H9 (cell line): Measurements from ENCODE around the gene MTFP1. TPM values are rescaled to one million over a fixed set of nuclear protein-coding genes. Genes with fewer than 3 reads are reported as not detected.
A peak's percentile ranks its signal among the peaks of the same experiment; 100 is the strongest.

ENCODE experiments used
- DNase-seq: peaks from one replicate; pipeline ENCODE4 v3.0.0-alpha.2; 2017
- H2AFZ ChIP-seq: one replicate; pipeline ENCODE4 v1.6.1; 2013; ENCODE audit warnings: mild to moderate bottlenecking, low read length, control low read depth, moderate library complexity
- H2AK5ac ChIP-seq: 2 replicates; pipeline ENCODE4 v1.6.1; 2013; ENCODE audit warnings: low read length, control low read depth, mixed read lengths; ENCODE audit not compliant: insufficient read length
- H2BK120ac ChIP-seq: one replicate; pipeline ENCODE4 v1.6.1; 2013; ENCODE audit warnings: low read depth, mild to moderate bottlenecking, low read length, control low read depth, inconsistent platforms; ENCODE audit not compliant: poor library complexity, severe bottlenecking
- H2BK12ac ChIP-seq: 2 replicates; pipeline ENCODE4 v1.6.1; 2013; ENCODE audit warnings: low read length, control low read depth, mixed read lengths, low read depth; ENCODE audit not compliant: insufficient read length
- H2BK15ac ChIP-seq: 2 replicates; pipeline ENCODE4 v1.6.1; 2013; ENCODE audit warnings: low read depth, low read length, control low read depth
- H2BK20ac ChIP-seq: one replicate; pipeline ENCODE4 v1.6.1; 2013; ENCODE audit warnings: low read depth, mild to moderate bottlenecking, low read length, control low read depth, inconsistent platforms; ENCODE audit not compliant: poor library complexity, severe bottlenecking
- H2BK5ac ChIP-seq: 2 replicates; pipeline ENCODE4 v1.6.1; 2013; ENCODE audit warnings: low read length, control low read depth, mixed read lengths; ENCODE audit not compliant: insufficient read length
- H3K14ac ChIP-seq: 2 replicates; pipeline ENCODE4 v1.6.1; 2013; ENCODE audit warnings: low read length, control low read depth; ENCODE audit not compliant: insufficient read depth
- H3K18ac ChIP-seq: 2 replicates; pipeline ENCODE4 v1.6.1; 2013; ENCODE audit warnings: low read depth, mild to moderate bottlenecking, mixed read lengths, low read length, control low read depth; ENCODE audit not compliant: insufficient read length
- H3K23ac ChIP-seq: 2 replicates; pipeline ENCODE4 v1.6.1; 2013; ENCODE audit warnings: low read length, control low read depth, mixed read lengths, low read depth; ENCODE audit not compliant: insufficient read length
- H3K23me2 ChIP-seq: 2 replicates; pipeline ENCODE4 v1.6.1; 2013; ENCODE audit warnings: low read depth, mild to moderate bottlenecking, mixed read lengths, low read length, control low read depth; ENCODE audit not compliant: insufficient read length, poor library complexity, severe bottlenecking
- H3K27ac ChIP-seq: 2 replicates; pipeline ENCODE4 v1.5.1; 2013; ENCODE audit warnings: low read length, control low read depth, mixed read lengths, low read depth; ENCODE audit not compliant: insufficient read length
- H3K27me3 ChIP-seq: 2 replicates; pipeline ENCODE4 v1.6.1; 2013; ENCODE audit warnings: low read length, control low read depth, inconsistent platforms; ENCODE audit not compliant: insufficient read depth
- H3K4ac ChIP-seq: 2 replicates; pipeline ENCODE4 v1.6.1; 2013; ENCODE audit warnings: low read depth, mild to moderate bottlenecking, control low read depth, inconsistent platforms, low read length, moderate library complexity
- H3K4me1 ChIP-seq: 2 replicates; pipeline ENCODE4 v1.6.1; 2013; ENCODE audit warnings: low read length, control low read depth, inconsistent platforms; ENCODE audit not compliant: insufficient read depth
- H3K4me2 ChIP-seq: 2 replicates; pipeline ENCODE4 v1.6.1; 2013; ENCODE audit warnings: low read length, control low read depth, mixed read lengths; ENCODE audit not compliant: insufficient read length, insufficient read depth
- H3K56ac ChIP-seq: 2 replicates; pipeline ENCODE4 v1.6.1; 2013; ENCODE audit warnings: low read depth, mild to moderate bottlenecking, mixed read lengths, low read length, control low read depth; ENCODE audit not compliant: insufficient read length
- H3K79me1 ChIP-seq: 2 replicates; pipeline ENCODE4 v1.6.1; 2013; ENCODE audit warnings: low read depth, mild to moderate bottlenecking, moderate library complexity, low read length, control low read depth, inconsistent platforms; ENCODE audit not compliant: insufficient read depth, poor library complexity, severe bottlenecking
- H3K79me2 ChIP-seq: 2 replicates; pipeline ENCODE4 v1.6.1; 2013; ENCODE audit warnings: low read length, control low read depth, inconsistent platforms; ENCODE audit not compliant: insufficient read depth
- H3K9ac ChIP-seq: 2 replicates; pipeline ENCODE4 v1.6.1; 2013; ENCODE audit warnings: low read length, control low read depth, mixed read lengths; ENCODE audit not compliant: insufficient read length; ENCODE audit errors: extremely low read depth
- H3K9me3 ChIP-seq: one replicate; pipeline ENCODE4 v1.6.1; 2013; ENCODE audit warnings: low read depth, low read length, inconsistent platforms; ENCODE audit not compliant: control insufficient read depth
- H3T11ph ChIP-seq: one replicate; pipeline ENCODE4 v1.6.1; 2013; ENCODE audit warnings: mild to moderate bottlenecking, low read length, control low read depth, inconsistent platforms
- H4K20me1 ChIP-seq: one replicate; pipeline ENCODE4 v1.6.1; 2013; ENCODE audit not compliant: control insufficient read depth, insufficient read length, insufficient read depth
- H4K5ac ChIP-seq: 2 replicates; pipeline ENCODE4 v1.6.1; 2013; ENCODE audit warnings: low read depth, mild to moderate bottlenecking, mixed read lengths, low read length, control low read depth; ENCODE audit not compliant: insufficient read length
- H4K8ac ChIP-seq: replicated peaks from 2 replicates; pipeline ENCODE4 v1.6.1; 2013; ENCODE audit warnings: low read length, control low read depth, mixed read lengths, low read depth; ENCODE audit not compliant: insufficient read length
- H4K91ac ChIP-seq: 2 replicates; pipeline ENCODE4 v1.6.1; 2013; ENCODE audit warnings: low read depth, mild to moderate bottlenecking, moderate library complexity, mixed read lengths, low read length, control low read depth; ENCODE audit not compliant: insufficient read length
- H3K27ac Mint-ChIP-seq, 3 experiments: 2 replicates in 2 of 3; 3 replicates in 1 of 3; pipeline ENCODE4 v1.8.0; 2020 to 2021; ENCODE audit warnings: mixed read lengths in 3 of 3, mild to moderate bottlenecking in 1 of 3, moderate library complexity in 1 of 3
- H3K27me3 Mint-ChIP-seq: 2 replicates; pipeline ENCODE4 v1.8.0; 2021; ENCODE audit warnings: low read depth, mild to moderate bottlenecking, moderate library complexity, mixed read lengths
- H3K36me3 Mint-ChIP-seq, 3 experiments: 2 replicates in 2 of 3; 3 replicates in 1 of 3; pipeline ENCODE4 v1.8.0; 2020 to 2021; ENCODE audit warnings: low read depth in 3 of 3, mixed read lengths in 3 of 3; ENCODE audit not compliant: insufficient read depth in 1 of 3
- H3K4me1 Mint-ChIP-seq, 2 experiments: 2 replicates each; pipeline ENCODE4 v1.8.0; 2020; ENCODE audit warnings: mixed read lengths in 2 of 2
- H3K4me3 Mint-ChIP-seq, 2 experiments: 2 replicates in 1 of 2; 3 replicates in 1 of 2; pipeline ENCODE4 v1.8.0; 2020 to 2021; ENCODE audit warnings: mild to moderate bottlenecking in 2 of 2, mixed read lengths in 2 of 2, moderate library complexity in 1 of 2
- H3K9me3 Mint-ChIP-seq, 2 experiments: 2 replicates in 1 of 2; 3 replicates in 1 of 2; pipeline ENCODE4 v1.8.0; 2020; ENCODE audit warnings: mild to moderate bottlenecking in 2 of 2, mixed read lengths in 2 of 2, moderate library complexity in 1 of 2
- WGBS: extraction: QIAGEN DNeasy Blood & Tissue Kit; methylation state at CpG from one replicate; pipeline ENCODE4 v1.1.7; 2013; ENCODE audit warnings: missing lambda C conversion rate, low lambda C conversion rate, mixed read lengths; ENCODE audit not compliant: insufficient read length; ENCODE audit errors: extremely low coverage; 5-methylcytosine and 5-hydroxymethylcytosine counted together
- total RNA-seq: library from RNA; stranded (reverse); gene quantifications from 2 replicates; pipeline ENCODE4 v1.2.1, GENCODE V29; 2021
- TF ChIP-seq, protein P1 (sequence below): fragments of 200-600 bp; sonication (generic); conservative IDR thresholded peaks from 3 replicates; pipeline ENCODE4 v1.8.0; 2021; ENCODE audit warnings: antibody characterized with exemption, mild to moderate bottlenecking

Gene MTFP1
- total RNA-seq, 1 experiment from 2014 or later = 46.8 TPM

DNA sequence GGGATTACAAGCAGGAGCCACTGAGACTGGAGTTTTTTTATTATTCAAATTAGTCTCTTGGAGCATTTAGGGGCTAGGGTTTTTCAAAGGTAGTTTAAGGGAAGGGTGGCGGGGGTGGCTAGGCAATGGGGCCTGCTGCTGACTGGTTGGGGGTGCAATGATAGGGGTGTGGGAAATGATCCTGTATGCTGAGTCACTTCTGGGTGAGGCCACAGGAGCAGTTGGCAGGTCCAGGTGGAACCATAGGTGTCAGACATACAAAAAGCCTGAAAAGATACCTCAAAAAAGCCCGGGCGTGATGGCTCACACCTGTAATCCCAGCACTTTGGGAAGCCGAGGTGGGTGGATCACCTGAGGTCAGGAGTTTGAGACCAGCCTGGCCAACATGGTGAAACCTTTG, 13.7 kb downstream of the MTFP1 start:
- Histone ChIP-seq H3K27ac (no peak overlapping the region), H2BK120ac (no peak overlapping the region), H3K23me2 (no peaks in the 10 kb centered on the region), H3T11ph (no peak overlapping the region), H3K56ac (no peak overlapping the region), H3K79me2 (no peaks in the 10 kb centered on the region), H2BK12ac (no peak overlapping the region), H3K9me3 (no peaks in the 10 kb centered on the region), H3K9ac (no peak overlapping the region), H4K91ac (no peak overlapping the region), H3K18ac (no peak overlapping the region), H2AFZ (no peak overlapping the region), H3K4ac (no peak overlapping the region), H2AK5ac (no peak overlapping the region), H3K79me1 (no peaks in the 10 kb centered on the region), H4K20me1 (no peaks in the 10 kb centered on the region), H3K27me3 (no peaks in the 10 kb centered on the region), H4K8ac (no peak overlapping the region), H3K4me1 (no peaks in the 10 kb centered on the region), H3K14ac (no peak overlapping the region), H2BK5ac (no peak overlapping the region), H3K4me2 (no peak overlapping the region), H4K5ac (no peak overlapping the region), H2BK20ac (no peak overlapping the region), H3K23ac (no peak overlapping the region), H2BK15ac (no peak overlapping the region)
- Mint-ChIP-seq H3K4me1 (peaks cover 10 to 14% of the 10 kb centered on the region in 2 experiments; a peak in 3 of 4 replicates), H3K27ac (peak overlapping the region in 1 of 3 experiments; percentile 17; a peak in 2 of 7 replicates), H3K4me3 (no peak overlapping the region), H3K27me3 (peaks cover 6% of the 10 kb centered on the region), H3K36me3 (peaks cover 0 to 3% (median 0%) of the 10 kb centered on the region in 3 experiments; a peak in 1 of 7 replicates), H3K9me3 (no peaks in the 10 kb centered on the region; a peak in 1 of 5 replicates)
- no peak for DNase-seq
- WGBS = no CpG with 5 or more reads among the region's 4 CpGs
- TF ChIP-seq, protein P1, sequence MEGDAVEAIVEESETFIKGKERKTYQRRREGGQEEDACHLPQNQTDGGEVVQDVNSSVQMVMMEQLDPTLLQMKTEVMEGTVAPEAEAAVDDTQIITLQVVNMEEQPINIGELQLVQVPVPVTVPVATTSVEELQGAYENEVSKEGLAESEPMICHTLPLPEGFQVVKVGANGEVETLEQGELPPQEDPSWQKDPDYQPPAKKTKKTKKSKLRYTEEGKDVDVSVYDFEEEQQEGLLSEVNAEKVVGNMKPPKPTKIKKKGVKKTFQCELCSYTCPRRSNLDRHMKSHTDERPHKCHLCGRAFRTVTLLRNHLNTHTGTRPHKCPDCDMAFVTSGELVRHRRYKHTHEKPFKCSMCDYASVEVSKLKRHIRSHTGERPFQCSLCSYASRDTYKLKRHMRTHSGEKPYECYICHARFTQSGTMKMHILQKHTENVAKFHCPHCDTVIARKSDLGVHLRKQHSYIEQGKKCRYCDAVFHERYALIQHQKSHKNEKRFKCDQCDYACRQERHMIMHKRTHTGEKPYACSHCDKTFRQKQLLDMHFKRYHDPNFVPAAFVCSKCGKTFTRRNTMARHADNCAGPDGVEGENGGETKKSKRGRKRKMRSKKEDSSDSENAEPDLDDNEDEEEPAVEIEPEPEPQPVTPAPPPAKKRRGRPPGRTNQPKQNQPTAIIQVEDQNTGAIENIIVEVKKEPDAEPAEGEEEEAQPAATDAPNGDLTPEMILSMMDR = no peak
